Measurements from ENCODE around the gene DHFR2.

Gene DHFR2

DNA sequence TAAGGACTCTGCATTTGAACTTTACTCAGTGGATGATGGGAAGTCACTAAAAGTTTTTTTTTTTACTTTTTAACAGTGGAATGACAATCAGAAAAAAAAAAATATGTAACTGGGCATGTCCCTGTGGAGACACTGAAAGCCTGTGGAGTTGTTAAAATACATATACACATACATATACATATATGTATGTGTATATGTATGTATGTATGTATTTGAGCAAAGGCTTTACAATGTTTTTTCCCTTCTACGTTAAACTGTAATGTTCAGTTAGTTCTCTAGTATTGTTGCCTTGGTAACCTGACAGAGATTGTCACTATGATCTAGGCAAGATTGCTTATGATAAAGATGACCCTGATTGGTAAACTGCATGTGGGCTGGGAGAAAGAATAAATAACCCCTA is 30.4 kb upstream of the DHFR2 start:
- no peak overlapping the region for H3K9ac ChIP-seq (ENCODE audit: low read length)
- H3K36me3 ChIP-seq (ENCODE audit: control insufficient read depth in 1 of 2, insufficient read depth in 2 of 2, low read length in 2 of 2): peaks cover 2% of the 10 kb centered on the region in 2 experiments
- no CpG with 5 or more reads among the region's 1 CpG for WGBS (ENCODE audit: extremely low coverage, insufficient coverage, insufficient read length)
- no peak overlapping the region for H3K4ac ChIP-seq (ENCODE audit: low read depth, low read length)
- no peak overlapping the region for H3K14ac ChIP-seq (ENCODE audit: low read length)
- no peaks in the 10 kb centered on the region for H3K79me1 ChIP-seq (ENCODE audit: low read length)
- no peak overlapping the region for H4K8ac ChIP-seq (ENCODE audit: low read depth, low read length)
- no peak for DNase-seq
- H3K23ac ChIP-seq (ENCODE audit: low read length): no peak overlapping the region
- no peak overlapping the region for H2BK120ac ChIP-seq (ENCODE audit: insufficient read depth, low read length, poor library complexity)
- H3K4me2 ChIP-seq (ENCODE audit: low read length): no peak overlapping the region
- no peak overlapping the region for H4K12ac ChIP-seq (ENCODE audit: low read depth, low read length)
- H3K18ac ChIP-seq (ENCODE audit: low read length): no peak overlapping the region
- H3K79me2 ChIP-seq (ENCODE audit: control insufficient read depth, insufficient read depth, low read length, poor library complexity): no peaks in the 10 kb centered on the region
- no peaks in the 10 kb centered on the region for H3K9me3 ChIP-seq (ENCODE audit: insufficient read depth, low read depth, low read length)
- H3K4me3 ChIP-seq (ENCODE audit: low read depth, low read length): no peak overlapping the region
- no peak overlapping the region for H2BK5ac ChIP-seq (ENCODE audit: low read depth, low read length, poor library complexity)
- no peak overlapping the region for H4K91ac ChIP-seq (ENCODE audit: low read depth, low read length)
- H2AFZ ChIP-seq (ENCODE audit: insufficient read depth, low read length, poor library complexity): no peak overlapping the region
- H2AK5ac ChIP-seq (ENCODE audit: low read length): no peak overlapping the region
- H3K27ac ChIP-seq (ENCODE audit: low read depth, low read length): no peak overlapping the region
- H2BK12ac ChIP-seq (ENCODE audit: low read length): no peak overlapping the region
- no peaks in the 10 kb centered on the region for H3K27me3 ChIP-seq (ENCODE audit: insufficient read depth, low read length)
- H3K4me1 ChIP-seq (ENCODE audit: control insufficient read depth in 1 of 2, insufficient read depth in 2 of 2, low read length in 2 of 2): no peaks in the 10 kb centered on the region

GRCh38 chr3:94092086-94092485 is 29.4 kb upstream of the DHFR2 start:
- WGBS (ENCODE audit: extremely low coverage, insufficient coverage, insufficient read length): no CpG with 5 or more reads among the region's 1 CpG
- H4K12ac ChIP-seq (ENCODE audit: low read depth, low read length): no peak overlapping the region
- no peak overlapping the region for H2BK120ac ChIP-seq (ENCODE audit: insufficient read depth, low read length, poor library complexity)
- no peak overlapping the region for H3K23ac ChIP-seq (ENCODE audit: low read length)
- H3K9ac ChIP-seq (ENCODE audit: low read length): no peak overlapping the region
- no peak overlapping the region for H3K27ac ChIP-seq (ENCODE audit: low read depth, low read length)
- H2AK5ac ChIP-seq (ENCODE audit: low read length): no peak overlapping the region
- H3K4ac ChIP-seq (ENCODE audit: low read depth, low read length): no peak overlapping the region
- no peak overlapping the region for H4K8ac ChIP-seq (ENCODE audit: low read depth, low read length)
- no peak overlapping the region for H2BK5ac ChIP-seq (ENCODE audit: low read depth, low read length, poor library complexity)
- H3K36me3 ChIP-seq (ENCODE audit: control insufficient read depth in 1 of 2, insufficient read depth in 2 of 2, low read length in 2 of 2): peaks cover 2% of the 10 kb centered on the region in 2 experiments
- no peak for DNase-seq
- H3K18ac ChIP-seq (ENCODE audit: low read length): no peak overlapping the region
- H3K4me3 ChIP-seq (ENCODE audit: low read depth, low read length): no peak overlapping the region
- no peak overlapping the region for H3K14ac ChIP-seq (ENCODE audit: low read length)
- H4K91ac ChIP-seq (ENCODE audit: low read depth, low read length): no peak overlapping the region
- H3K4me2 ChIP-seq (ENCODE audit: low read length): no peak overlapping the region
- no peaks in the 10 kb centered on the region for H3K27me3 ChIP-seq (ENCODE audit: insufficient read depth, low read length)
- H3K79me2 ChIP-seq (ENCODE audit: control insufficient read depth, insufficient read depth, low read length, poor library complexity): no peaks in the 10 kb centered on the region
- H2BK12ac ChIP-seq (ENCODE audit: low read length): no peak overlapping the region
- no peak overlapping the region for H2AFZ ChIP-seq (ENCODE audit: insufficient read depth, low read length, poor library complexity)
- H3K4me1 ChIP-seq (ENCODE audit: control insufficient read depth in 1 of 2, insufficient read depth in 2 of 2, low read length in 2 of 2): no peaks in the 10 kb centered on the region
- no peaks in the 10 kb centered on the region for H3K79me1 ChIP-seq (ENCODE audit: low read length)
- no peaks in the 10 kb centered on the region for H3K9me3 ChIP-seq (ENCODE audit: insufficient read depth, low read depth, low read length)

- peaks cover 0 to 5% of the 10 kb centered on the region in 2 experiments for H3K36me3 ChIP-seq (ENCODE audit: control insufficient read depth in 1 of 2, insufficient read depth in 2 of 2, low read length in 2 of 2)
- H3K79me2 ChIP-seq (ENCODE audit: control insufficient read depth, insufficient read depth, low read length, poor library complexity): no peaks in the 10 kb centered on the region
- no peak overlapping the region for H3K4me3 ChIP-seq (ENCODE audit: low read depth, low read length)
- H4K91ac ChIP-seq (ENCODE audit: low read depth, low read length): no peak overlapping the region
- no peak overlapping the region for H2BK12ac ChIP-seq (ENCODE audit: low read length)
- no peak overlapping the region for H4K12ac ChIP-seq (ENCODE audit: low read depth, low read length)
- no peak overlapping the region for H2BK120ac ChIP-seq (ENCODE audit: insufficient read depth, low read length, poor library complexity)
- H4K8ac ChIP-seq (ENCODE audit: low read depth, low read length): no peak overlapping the region
- no peaks in the 10 kb centered on the region for H3K79me1 ChIP-seq (ENCODE audit: low read length)
- no peak overlapping the region for H3K27ac ChIP-seq (ENCODE audit: low read depth, low read length)
- no peak overlapping the region for H2AK5ac ChIP-seq (ENCODE audit: low read length)
- H2BK5ac ChIP-seq (ENCODE audit: low read depth, low read length, poor library complexity): no peak overlapping the region
- no peak overlapping the region for H3K9ac ChIP-seq (ENCODE audit: low read length)
- no peaks in the 10 kb centered on the region for H3K4me1 ChIP-seq (ENCODE audit: control insufficient read depth in 1 of 2, insufficient read depth in 2 of 2, low read length in 2 of 2)
- H3K14ac ChIP-seq (ENCODE audit: low read length): no peak overlapping the region
- no peak overlapping the region for H3K18ac ChIP-seq (ENCODE audit: low read length)
- no peak for DNase-seq
- no peaks in the 10 kb centered on the region for H3K27me3 ChIP-seq (ENCODE audit: insufficient read depth, low read length)
- no CpG with 5 or more reads among the region's 1 CpG for WGBS (ENCODE audit: extremely low coverage, insufficient coverage, insufficient read length)
- H2AFZ ChIP-seq (ENCODE audit: insufficient read depth, low read length, poor library complexity): no peak overlapping the region
- no peak overlapping the region for H3K4me2 ChIP-seq (ENCODE audit: low read length)
- no peak overlapping the region for H3K23ac ChIP-seq (ENCODE audit: low read length)
- H3K9me3 ChIP-seq (ENCODE audit: insufficient read depth, low read depth, low read length): no peaks in the 10 kb centered on the region
- no peak overlapping the region for H3K4ac ChIP-seq (ENCODE audit: low read depth, low read length)
These were observed 26.4 kb upstream of the DHFR2 start for GRCh38 chr3:94089126-94089525.

DNA sequence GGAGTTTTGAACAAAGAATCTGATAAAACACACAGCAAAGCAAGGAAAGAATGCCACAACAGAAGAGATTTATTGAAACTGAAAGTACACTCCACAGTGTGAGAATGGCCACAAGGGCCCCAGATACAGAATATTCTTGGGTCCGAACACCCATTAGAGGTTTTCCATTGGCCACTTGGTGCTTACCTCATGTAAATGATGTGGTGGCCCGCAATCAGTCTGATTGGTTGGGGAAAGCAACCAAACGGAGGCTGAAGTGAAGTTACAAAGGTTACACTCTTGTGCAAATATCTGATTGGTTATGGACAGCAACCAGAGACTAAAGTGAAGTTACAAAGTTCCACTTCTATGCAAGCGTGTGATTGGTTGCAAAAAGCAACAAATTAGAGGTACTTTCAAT is 20.5 kb upstream of the DHFR2 start:
- H3K4me1 ChIP-seq (ENCODE audit: control insufficient read depth in 1 of 2, insufficient read depth in 2 of 2, low read length in 2 of 2): no peaks in the 10 kb centered on the region

More for the DNA sequence above, 20.5 kb upstream of the DHFR2 start:
- H3K27ac ChIP-seq (ENCODE audit: low read depth, low read length): no peak overlapping the region
- no peaks in the 10 kb centered on the region for H3K27me3 ChIP-seq (ENCODE audit: insufficient read depth, low read length)
- no peaks in the 10 kb centered on the region for H3K79me2 ChIP-seq (ENCODE audit: control insufficient read depth, insufficient read depth, low read length, poor library complexity)
- no peak overlapping the region for H3K4ac ChIP-seq (ENCODE audit: low read depth, low read length)
- no peaks in the 10 kb centered on the region for H3K9me3 ChIP-seq (ENCODE audit: insufficient read depth, low read depth, low read length)
- no peak overlapping the region for H2BK12ac ChIP-seq (ENCODE audit: low read length)
- no peak overlapping the region for H3K14ac ChIP-seq (ENCODE audit: low read length)
- H3K4me2 ChIP-seq (ENCODE audit: low read length): no peak overlapping the region
- no peak overlapping the region for H2BK5ac ChIP-seq (ENCODE audit: low read depth, low read length, poor library complexity)
- no peak overlapping the region for H4K91ac ChIP-seq (ENCODE audit: low read depth, low read length)
- no CpG with 5 or more reads among the region's 4 CpGs for WGBS (ENCODE audit: extremely low coverage, insufficient coverage, insufficient read length)
- no peak overlapping the region for H3K9ac ChIP-seq (ENCODE audit: low read length)
- no peak overlapping the region for H4K12ac ChIP-seq (ENCODE audit: low read depth, low read length)
- peaks cover 0 to 3% of the 10 kb centered on the region in 2 experiments for H3K36me3 ChIP-seq (ENCODE audit: control insufficient read depth in 1 of 2, insufficient read depth in 2 of 2, low read length in 2 of 2)
- DNase-seq: no peak
- no peak overlapping the region for H3K4me3 ChIP-seq (ENCODE audit: low read depth, low read length)
- no peak overlapping the region for H4K8ac ChIP-seq (ENCODE audit: low read depth, low read length)
- no peak overlapping the region for H3K23ac ChIP-seq (ENCODE audit: low read length)
- H3K79me1 ChIP-seq (ENCODE audit: low read length): no peaks in the 10 kb centered on the region
- H2AK5ac ChIP-seq (ENCODE audit: low read length): no peak overlapping the region
- H2AFZ ChIP-seq (ENCODE audit: insufficient read depth, low read length, poor library complexity): no peak overlapping the region
- H2BK120ac ChIP-seq (ENCODE audit: insufficient read depth, low read length, poor library complexity): no peak overlapping the region
- no peak overlapping the region for H3K18ac ChIP-seq (ENCODE audit: low read length)

All from trophoblast cell (in vitro differentiated cells and primary cell).